Liver (tissue), 9 donors: ENCODE data around the gene SHC1. TPM values are rescaled to one million over a fixed set of nuclear protein-coding genes. Genes with fewer than 3 reads are reported as not detected.
"Not testable (repeated sequence)": the region's sequence is repeated elsewhere in the genome, so short reads cannot be mapped to it uniquely, and the experiment has no call there.

Experiments
- DNase-seq: peaks from one replicate; pipeline ENCODE4 v3.0.0-alpha.2; 2017; ENCODE audit warnings: low spot score
- H3K27ac ChIP-seq, 2 donors: one replicate each; pipeline ENCODE4 v1.7.0; 2013; ENCODE audit warnings: inconsistent platforms in 2 of 2, low read length in 2 of 2, control low read depth in 1 of 2, low read depth in 1 of 2, mild to moderate bottlenecking in 1 of 2
- H3K27me3 ChIP-seq, 4 donors: one replicate each; pipeline versions ENCODE4 v1.6.1 to v1.7.0; 2013; ENCODE audit warnings: low read length in 3 of 4, inconsistent platforms in 1 of 4, mild to moderate bottlenecking in 1 of 4, moderate library complexity in 1 of 4; ENCODE audit not compliant: control insufficient read depth in 4 of 4, insufficient read depth in 4 of 4
- H3K36me3 ChIP-seq, 4 donors: one replicate each; pipeline versions ENCODE4 v1.6.1 to v1.7.0; 2013; ENCODE audit warnings: low read length in 3 of 4, mild to moderate bottlenecking in 3 of 4, low read depth in 1 of 4, moderate library complexity in 1 of 4; ENCODE audit not compliant: control insufficient read depth in 4 of 4, insufficient read depth in 3 of 4
- H3K4me1 ChIP-seq, 4 donors: one replicate each; pipeline versions ENCODE4 v1.6.1 to v1.7.0; 2013; ENCODE audit warnings: low read length in 3 of 4, mild to moderate bottlenecking in 3 of 4, moderate library complexity in 1 of 4; ENCODE audit not compliant: control insufficient read depth in 4 of 4, insufficient read depth in 4 of 4
- H3K4me3 ChIP-seq, 3 donors: one replicate each; pipeline versions ENCODE4 v1.6.1 to v1.7.0; 2013; ENCODE audit warnings: low read length in 3 of 3, control low read depth in 1 of 3, low read depth in 1 of 3, mild to moderate bottlenecking in 1 of 3
- H3K9ac ChIP-seq, 2 donors: one replicate each; pipeline ENCODE4 v1.7.0; 2013; ENCODE audit warnings: low read length in 2 of 2, mild to moderate bottlenecking in 2 of 2, moderate library complexity in 2 of 2, control low read depth in 1 of 2, low read depth in 1 of 2
- H3K9me3 ChIP-seq, 4 donors: one replicate each; pipeline versions ENCODE4 v1.6.1 to v1.7.0; 2013; ENCODE audit warnings: low read length in 3 of 4; ENCODE audit not compliant: control insufficient read depth in 4 of 4
- CTCF ChIP-seq: fragments of 150-350 bp; IDR thresholded peaks from 2 replicates; pipeline ENCODE4 v1.5.1; 2017; ENCODE audit warnings: improper control_type of control experiment, low read depth, low read length; ENCODE audit not compliant: missing input control
- EGR1 ChIP-seq, 2 donors: IDR thresholded peaks; 2 replicates each; pipeline ENCODE4 v1.6.1; 2016 to 2018; ENCODE audit warnings: antibody characterized with exemption in 2 of 2, low read depth in 2 of 2
- FOXA2 ChIP-seq: IDR thresholded peaks from 2 replicates; pipeline ENCODE4 v1.6.1; 2016; ENCODE audit warnings: antibody characterized with exemption
- GABPA ChIP-seq, 2 donors: IDR thresholded peaks in 1 of 2; conservative IDR thresholded peaks in 1 of 2; 2 replicates each; pipeline ENCODE4 v1.6.1; 2016; ENCODE audit warnings: antibody characterized with exemption in 2 of 2, mild to moderate bottlenecking in 1 of 2, moderate library complexity in 1 of 2
- JUND ChIP-seq, 2 donors: IDR thresholded peaks; 2 replicates each; pipeline ENCODE4 v1.6.1; 2016; ENCODE audit warnings: antibody characterized with exemption in 2 of 2
- MAX ChIP-seq: IDR thresholded peaks from 2 replicates; pipeline ENCODE4 v1.6.1; 2016; ENCODE audit warnings: antibody characterized with exemption
- RAD21 ChIP-seq, 2 donors: IDR thresholded peaks; 2 replicates each; pipeline ENCODE4 v1.6.1; 2016; ENCODE audit warnings: antibody characterized with exemption in 2 of 2, mild to moderate bottlenecking in 2 of 2
- REST ChIP-seq: IDR thresholded peaks from 2 replicates; pipeline ENCODE4 v1.6.1; 2016; ENCODE audit warnings: antibody characterized with exemption, mild to moderate bottlenecking
- TAF1 ChIP-seq: conservative IDR thresholded peaks from 2 replicates; pipeline ENCODE4 v1.6.1; 2016; ENCODE audit warnings: antibody characterized with exemption, mild to moderate bottlenecking
- YY1 ChIP-seq: IDR thresholded peaks from 2 replicates; pipeline ENCODE4 v1.6.1; 2016; ENCODE audit warnings: antibody characterized with exemption, mild to moderate bottlenecking
- WGBS: extraction: QIAGEN DNeasy Blood & Tissue Kit; methylation state at CpG from one replicate; pipeline ENCODE4 v1.1.7; 2013; 5-methylcytosine and 5-hydroxymethylcytosine counted together
- polyA plus RNA-seq, 2 donors: library from polyadenylated mRNA; stranded (reverse) in 1 of 2; unstranded in 1 of 2; fragments of 200-250 nt in 1 of 2; fragments of >200 nt in 1 of 2; fragmentation: Nextera tagmentation in 1 of 2; extraction: Ambion mirVana in 1 of 2; gene quantifications; one replicate each; pipeline versions ENCODE4 v1.2.1 to v1.2.3, GENCODE V29; 2013 to 2015
- total RNA-seq, 2 donors: library from RNA; depleted of rRNA; stranded (reverse); fragments of >200 nt; gene quantifications; one replicate each; pipeline ENCODE4 v1.2.3, GENCODE V29; 2014
- TF ChIP-seq, protein P1 (sequence below): IDR thresholded peaks from 2 replicates; pipeline ENCODE4 v1.6.1; 2016; ENCODE audit warnings: antibody characterized with exemption
- donor health status: healthy.
- donor health status: healthy.
- donor health status: healthy.
- donor health status: healthy.
- donor health status: healthy.

Gene SHC1
- total and polyA plus RNA-seq, 4 donors: 27.2 to 65.5 (median 58.0) TPM

GRCh38 chr1:154982341-154982740 lies 11.8 kb upstream of the SHC1 start:
- 74% methylated on average over 6 of the region's 6 CpGs for whole genome bisulfite sequencing
- Histone ChIP-seq H3K27me3 (no peaks in the 10 kb centered on the region), H3K27ac (no peak overlapping the region), H3K4me3 (no peak overlapping the region), H3K36me3 (peaks cover 0 to 11% (median 2%) of the 10 kb centered on the region in 4 donors), H3K4me1 (peaks cover 3 to 22% (median 18%) of the 10 kb centered on the region in 4 donors), H3K9ac (peak overlapping the region in 1 of 2 donors; percentile 68), H3K9me3 (no peaks in the 10 kb centered on the region)
- TF ChIP-seq EGR1 (IDR thresholded peaks at IDR 0.05; ENCODE audit: low read depth in 2 of 2) (no peak), CTCF (no peak)
- DNase-seq: no peak

DNA sequence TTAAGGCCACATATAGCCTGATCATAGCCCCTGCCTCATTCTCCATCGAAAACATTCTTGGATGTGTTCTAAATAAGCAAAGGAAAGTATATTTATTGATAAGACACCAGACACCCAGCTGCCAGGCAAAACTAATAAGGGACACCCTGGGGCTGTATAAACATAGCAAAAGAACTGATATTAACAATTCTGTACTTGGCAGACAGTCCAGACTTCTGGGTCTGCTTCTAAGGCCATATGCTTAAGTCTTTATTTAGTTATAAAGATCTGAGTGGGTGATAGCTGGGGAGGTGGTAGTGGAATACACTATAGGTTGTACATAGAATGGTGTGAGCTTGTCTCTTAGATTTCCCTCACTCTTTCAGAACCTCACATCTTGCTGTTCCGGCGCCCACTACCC lies 7.8 kb upstream of the SHC1 start:
- no peak for DNase-seq
- Histone ChIP-seq H3K9me3 (no peaks in the 10 kb centered on the region), H3K9ac (no peak overlapping the region), H3K4me3 (no peak overlapping the region), H3K36me3 (peaks cover 0 to 11% (median 2%) of the 10 kb centered on the region in 4 donors), H3K27ac (no peak overlapping the region), H3K4me1 (peaks cover 0 to 18% (median 14%) of the 10 kb centered on the region in 4 donors), H3K27me3 (no peaks in the 10 kb centered on the region)
- 90% methylated on average over 3 of the region's 3 CpGs for WGBS
- no peak for TF ChIP-seq FOXA2
- no peak for TF ChIP-seq JUND (IDR thresholded peaks at IDR 0.05)
- TF ChIP-seq MAX: no peak
- TF ChIP-seq, protein P1, sequence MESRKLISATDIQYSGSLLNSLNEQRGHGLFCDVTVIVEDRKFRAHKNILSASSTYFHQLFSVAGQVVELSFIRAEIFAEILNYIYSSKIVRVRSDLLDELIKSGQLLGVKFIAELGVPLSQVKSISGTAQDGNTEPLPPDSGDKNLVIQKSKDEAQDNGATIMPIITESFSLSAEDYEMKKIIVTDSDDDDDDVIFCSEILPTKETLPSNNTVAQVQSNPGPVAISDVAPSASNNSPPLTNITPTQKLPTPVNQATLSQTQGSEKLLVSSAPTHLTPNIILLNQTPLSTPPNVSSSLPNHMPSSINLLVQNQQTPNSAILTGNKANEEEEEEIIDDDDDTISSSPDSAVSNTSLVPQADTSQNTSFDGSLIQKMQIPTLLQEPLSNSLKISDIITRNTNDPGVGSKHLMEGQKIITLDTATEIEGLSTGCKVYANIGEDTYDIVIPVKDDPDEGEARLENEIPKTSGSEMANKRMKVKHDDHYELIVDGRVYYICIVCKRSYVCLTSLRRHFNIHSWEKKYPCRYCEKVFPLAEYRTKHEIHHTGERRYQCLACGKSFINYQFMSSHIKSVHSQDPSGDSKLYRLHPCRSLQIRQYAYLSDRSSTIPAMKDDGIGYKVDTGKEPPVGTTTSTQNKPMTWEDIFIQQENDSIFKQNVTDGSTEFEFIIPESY: no peak
- no peak for TF ChIP-seq GABPA (IDR thresholded peaks at IDR 0.05 in 1 of 2, conservative IDR thresholded peaks at IDR 0.05 in 1 of 2)

DNA sequence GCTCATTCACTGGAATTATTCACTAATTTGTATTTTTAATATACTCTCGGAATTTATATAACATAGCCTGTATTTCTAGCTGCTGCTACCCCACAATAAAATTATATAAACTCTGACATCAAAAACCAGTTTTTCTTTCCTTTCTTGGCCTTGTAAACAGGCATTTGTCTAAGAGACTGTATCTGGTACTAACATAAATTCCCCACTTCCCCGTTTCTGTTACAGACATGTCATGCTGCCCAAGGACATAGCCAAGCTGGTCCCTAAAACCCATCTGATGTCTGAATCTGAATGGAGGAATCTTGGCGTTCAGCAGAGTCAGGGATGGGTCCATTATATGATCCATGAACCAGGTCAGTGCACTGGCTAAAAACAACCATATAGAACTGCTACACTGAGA lies 7.2 kb upstream of the SHC1 start:
- not testable (repeated sequence) for H3K9me3 ChIP-seq, DNase-seq, H3K27ac ChIP-seq, H3K27me3 ChIP-seq, H3K9ac ChIP-seq, H3K4me3 ChIP-seq
- peaks cover 0 to 20% (median 15%) of the 10 kb centered on the region in 4 donors for H3K4me1 ChIP-seq
- peaks cover 0 to 11% (median 2%) of the 10 kb centered on the region in 4 donors for H3K36me3 ChIP-seq
- WGBS: 81% methylated on average over 3 of the region's 3 CpGs

GRCh38 chr1:154975409-154976059 lies 5.0 kb upstream of the SHC1 start:
- H3K4me3 ChIP-seq: peak overlapping the region; percentile 66 to 94 (median 70)
- H3K36me3 ChIP-seq: peaks cover 0 to 11% (median 2%) of the 10 kb centered on the region in 4 donors
- H3K27ac ChIP-seq: peak overlapping the region; percentile 89 to 99
- peaks cover 5 to 35% (median 27%) of the 10 kb centered on the region in 4 donors for H3K4me1 ChIP-seq
- H3K9ac ChIP-seq: peak overlapping the region; percentile 83 to 94
- WGBS: under 1% methylated on average over 24 of the region's 24 CpGs
- peak; percentile 65 for DNase-seq
- no peaks in the 10 kb centered on the region for H3K9me3 ChIP-seq
- TF ChIP-seq REST (no peak), CTCF (no peak), TAF1 (no peak), JUND (IDR thresholded peaks at IDR 0.05) (no peak), YY1 (peak; percentile 32), RAD21 (IDR thresholded peaks at IDR 0.05) (no peak)
- no peaks in the 10 kb centered on the region for H3K27me3 ChIP-seq
